ENCODE results near the gene NEO1. TPM values are rescaled to one million over a fixed set of nuclear protein-coding genes. Genes with fewer than 3 reads are reported as not detected.

Gene NEO1
- total RNA-seq, 1 donor, result 60.5 TPM

DNA sequence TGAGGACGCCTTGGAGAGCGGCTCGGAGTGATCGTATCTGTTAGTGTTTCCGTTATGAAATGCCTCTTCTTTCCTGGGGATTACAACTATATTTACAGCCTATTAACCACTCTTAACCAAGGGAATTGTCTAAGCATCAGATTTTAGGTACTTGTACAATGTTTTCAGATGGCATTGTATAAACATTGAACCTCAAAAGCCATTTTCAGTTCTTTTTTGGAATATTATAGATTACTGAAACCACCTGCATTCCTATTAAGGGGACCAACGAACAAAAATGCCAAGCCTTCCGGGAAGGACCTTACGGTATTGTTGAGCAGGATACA is 1.1 kb downstream of the NEO1 start:
- TF ChIP-seq, protein P1, sequence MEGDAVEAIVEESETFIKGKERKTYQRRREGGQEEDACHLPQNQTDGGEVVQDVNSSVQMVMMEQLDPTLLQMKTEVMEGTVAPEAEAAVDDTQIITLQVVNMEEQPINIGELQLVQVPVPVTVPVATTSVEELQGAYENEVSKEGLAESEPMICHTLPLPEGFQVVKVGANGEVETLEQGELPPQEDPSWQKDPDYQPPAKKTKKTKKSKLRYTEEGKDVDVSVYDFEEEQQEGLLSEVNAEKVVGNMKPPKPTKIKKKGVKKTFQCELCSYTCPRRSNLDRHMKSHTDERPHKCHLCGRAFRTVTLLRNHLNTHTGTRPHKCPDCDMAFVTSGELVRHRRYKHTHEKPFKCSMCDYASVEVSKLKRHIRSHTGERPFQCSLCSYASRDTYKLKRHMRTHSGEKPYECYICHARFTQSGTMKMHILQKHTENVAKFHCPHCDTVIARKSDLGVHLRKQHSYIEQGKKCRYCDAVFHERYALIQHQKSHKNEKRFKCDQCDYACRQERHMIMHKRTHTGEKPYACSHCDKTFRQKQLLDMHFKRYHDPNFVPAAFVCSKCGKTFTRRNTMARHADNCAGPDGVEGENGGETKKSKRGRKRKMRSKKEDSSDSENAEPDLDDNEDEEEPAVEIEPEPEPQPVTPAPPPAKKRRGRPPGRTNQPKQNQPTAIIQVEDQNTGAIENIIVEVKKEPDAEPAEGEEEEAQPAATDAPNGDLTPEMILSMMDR (IDR thresholded peaks at IDR 0.05; ENCODE audit: insufficient read depth, low read depth, low read length), result no peak
- H3K4me3 ChIP-seq (ENCODE audit: low read depth, low read length), result peak overlapping the region; percentile 61
- no peak for DNase-seq (ENCODE audit: low read depth)

DNA sequence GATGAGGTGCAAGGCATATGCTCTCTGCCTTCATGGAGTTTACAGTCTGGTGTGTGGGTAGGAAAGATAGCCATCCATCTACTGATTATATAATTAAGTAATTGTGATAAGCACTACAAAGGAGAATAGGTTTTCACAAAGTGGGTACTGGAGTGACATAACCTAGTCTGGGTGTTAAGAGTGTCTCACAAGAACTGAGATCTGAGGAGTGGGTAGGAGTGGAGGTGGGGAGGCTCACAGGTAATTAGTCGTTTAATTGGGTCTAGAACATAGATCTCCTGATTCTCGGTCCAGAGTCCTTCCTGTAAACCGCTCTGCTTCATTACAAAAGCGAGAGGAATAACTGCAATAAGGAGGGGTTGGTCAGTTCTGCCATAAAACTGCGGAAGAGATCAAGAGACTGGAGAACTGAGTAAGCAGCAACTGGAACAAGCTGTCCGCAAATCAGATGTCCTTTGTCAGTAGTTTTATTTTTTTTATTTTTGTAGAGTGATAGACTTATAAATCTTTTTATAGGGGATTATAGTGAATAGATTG is 2.2 kb downstream of the NEO1 start:
- TF ChIP-seq, protein P1 (IDR thresholded peaks at IDR 0.05; ENCODE audit: insufficient read depth, low read depth, low read length), result no peak
- DNase-seq (ENCODE audit: low read depth), result no peak
- no peak overlapping the region for H3K4me3 ChIP-seq (ENCODE audit: low read depth, low read length)

DNA sequence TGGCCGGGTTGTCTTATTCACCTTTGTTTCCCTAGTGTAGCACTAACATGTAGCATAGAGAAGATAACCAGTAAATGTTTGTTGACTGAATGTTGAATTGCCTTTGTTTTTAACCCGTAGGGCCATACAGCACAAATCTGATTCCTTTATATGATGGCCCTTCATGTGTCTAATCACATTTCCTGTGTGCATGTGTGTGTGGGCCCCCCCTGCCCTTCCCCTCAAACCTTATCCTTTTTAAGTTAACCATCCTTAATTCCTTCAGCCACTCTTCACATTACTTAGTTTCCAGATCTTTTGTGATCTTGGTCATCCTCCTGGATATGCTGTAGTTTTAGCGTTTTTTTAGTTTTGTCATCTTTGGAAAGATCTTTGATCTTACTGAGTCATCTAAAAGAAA is 4.2 kb downstream of the NEO1 start:
- TF ChIP-seq, protein P1 (IDR thresholded peaks at IDR 0.05; ENCODE audit: insufficient read depth, low read depth, low read length), result no peak
- H3K4me3 ChIP-seq (ENCODE audit: low read depth, low read length), result no peak overlapping the region
- no peak for DNase-seq (ENCODE audit: low read depth)

DNA sequence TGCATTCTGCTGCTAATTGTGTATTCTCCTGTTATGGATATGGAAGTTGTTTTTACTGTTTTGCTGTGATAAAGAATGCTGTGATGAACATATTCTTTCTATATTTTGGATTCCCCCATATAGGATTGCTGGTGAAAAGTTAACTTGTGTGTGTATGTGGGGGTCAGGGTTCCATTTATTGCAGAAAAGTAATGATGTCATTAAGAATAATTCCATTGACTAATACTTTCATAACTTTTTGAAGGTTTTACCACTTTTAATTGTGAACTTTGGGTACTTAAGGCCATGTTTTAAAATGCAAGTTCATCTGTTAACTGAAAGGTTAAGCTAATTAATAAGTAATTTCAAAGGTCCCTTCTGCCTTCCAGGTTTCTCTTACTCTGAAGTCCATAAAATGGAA is 6.2 kb downstream of the NEO1 start:
- H3K4me3 ChIP-seq (ENCODE audit: low read depth, low read length), result no peak overlapping the region
- DNase-seq (ENCODE audit: low read depth), result no peak
- TF ChIP-seq, protein P1 (IDR thresholded peaks at IDR 0.05; ENCODE audit: insufficient read depth, low read depth, low read length), result no peak

DNA sequence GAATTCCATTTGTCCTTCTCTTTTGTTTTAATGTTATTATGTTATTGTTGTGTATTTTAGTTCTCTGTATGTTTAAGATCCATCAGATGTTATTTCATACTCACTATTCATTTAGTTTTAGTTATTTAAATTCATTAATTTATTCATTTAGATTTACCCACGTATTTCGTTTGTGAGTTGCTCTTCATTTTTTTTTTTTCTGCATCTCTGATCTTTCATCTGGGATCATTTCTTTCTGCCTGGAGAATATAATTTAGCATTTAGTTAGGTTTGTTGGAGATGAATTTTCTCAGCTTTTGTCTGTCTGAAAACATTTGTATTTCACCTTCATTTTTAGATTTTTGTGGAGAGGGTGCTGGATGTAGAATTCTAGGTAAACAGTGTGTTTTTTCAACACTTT is 12.9 kb downstream of the NEO1 start:
- DNase-seq (ENCODE audit: low read depth), result no peak
- TF ChIP-seq, protein P1 (IDR thresholded peaks at IDR 0.05; ENCODE audit: insufficient read depth, low read depth, low read length), result no peak
- no peak overlapping the region for H3K4me3 ChIP-seq (ENCODE audit: low read depth, low read length)

DNA sequence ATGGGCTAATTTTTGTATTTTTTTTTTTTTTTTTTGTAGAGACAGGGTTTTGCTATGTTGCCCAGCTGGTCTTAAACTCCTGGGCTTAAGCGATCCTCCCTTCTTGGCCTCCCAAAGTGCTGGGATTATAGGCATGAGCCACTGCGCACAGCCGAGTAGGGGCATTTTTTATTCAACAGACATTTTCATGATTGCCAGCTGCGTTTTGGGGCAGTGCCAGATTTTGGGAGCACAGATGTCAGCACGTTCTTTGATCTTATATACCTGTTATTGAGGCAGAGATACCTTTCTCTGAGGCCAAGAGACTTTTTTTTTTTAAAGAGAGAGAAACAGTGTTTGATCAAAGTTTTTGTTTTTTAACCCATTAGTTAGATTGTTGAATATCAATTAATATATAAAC is 16.8 kb downstream of the NEO1 start:
- no peak overlapping the region for H3K4me3 ChIP-seq (ENCODE audit: low read depth, low read length)
- TF ChIP-seq, protein P1 (IDR thresholded peaks at IDR 0.05; ENCODE audit: insufficient read depth, low read depth, low read length), result no peak
- no peak for DNase-seq (ENCODE audit: low read depth)

DNA sequence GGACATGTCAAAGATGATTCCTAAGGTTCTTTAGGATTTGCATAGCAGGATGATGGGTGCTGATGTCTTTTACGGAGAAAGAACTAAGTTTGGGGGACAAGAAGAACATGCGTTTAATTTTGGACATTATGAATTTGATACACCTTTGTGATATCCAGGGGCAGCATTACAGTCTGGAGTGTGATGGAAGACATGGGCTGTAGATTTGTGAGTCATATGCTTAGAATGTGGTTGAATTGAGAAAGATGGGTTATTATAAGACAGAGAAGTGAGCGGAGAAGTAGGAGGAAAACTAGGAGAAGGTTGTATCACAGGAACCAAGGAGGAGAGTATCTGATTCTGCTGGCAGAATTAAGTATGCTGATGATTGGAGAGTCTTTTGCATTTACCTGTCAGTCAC is 20.6 kb downstream of the NEO1 start:
- no peak for DNase-seq (ENCODE audit: low read depth)
- H3K4me3 ChIP-seq (ENCODE audit: low read depth, low read length), result no peak overlapping the region
- TF ChIP-seq, protein P1 (IDR thresholded peaks at IDR 0.05; ENCODE audit: insufficient read depth, low read depth, low read length), result no peak
